ENCODE measurements around the gene KIF1A.

Gene KIF1A

GRCh38 chr2:240714747-240715725 lies 105.0 kb downstream of the KIF1A start:
- TF ChIP-seq CTCF (IDR thresholded peaks at IDR 0.05; ENCODE audit: low read depth, low read length): no peak
- no peak overlapping the region for H3K4me3 ChIP-seq (ENCODE audit: low read depth, low read length)
- no peaks in the 10 kb centered on the region for H3K36me3 ChIP-seq
- H3K27me3 ChIP-seq: no peaks in the 10 kb centered on the region
- H3K9me3 ChIP-seq: no peaks in the 10 kb centered on the region
- no peak for DNase-seq
- H3K4me1 ChIP-seq: no peaks in the 10 kb centered on the region

- no peak for DNase-seq
- no peaks in the 10 kb centered on the region for H3K36me3 ChIP-seq
- no peak overlapping the region for H3K4me3 ChIP-seq (ENCODE audit: low read depth, low read length)
- no peak for TF ChIP-seq CTCF (IDR thresholded peaks at IDR 0.05; ENCODE audit: low read depth, low read length)
- no peaks in the 10 kb centered on the region for H3K9me3 ChIP-seq
- no peaks in the 10 kb centered on the region for H3K4me1 ChIP-seq
- no peaks in the 10 kb centered on the region for H3K27me3 ChIP-seq
These were observed 105.9 kb downstream of the KIF1A start for GRCh38 chr2:240713928-240714746.

- DNase-seq: no peak
- Histone ChIP-seq H3K4me1 (no peaks in the 10 kb centered on the region), H3K36me3 (no peaks in the 10 kb centered on the region), H3K4me3 (ENCODE audit: low read depth, low read length) (no peak overlapping the region), H3K27me3 (no peaks in the 10 kb centered on the region), H3K9me3 (no peaks in the 10 kb centered on the region)
- TF ChIP-seq CTCF (IDR thresholded peaks at IDR 0.05; ENCODE audit: low read depth, low read length): no peak
These were observed 106.7 kb downstream of the KIF1A start for GRCh38 chr2:240713071-240713927.

- Histone ChIP-seq H3K4me1 (no peaks in the 10 kb centered on the region), H3K9me3 (no peaks in the 10 kb centered on the region), H3K36me3 (no peaks in the 10 kb centered on the region), H3K4me3 (ENCODE audit: low read depth, low read length) (no peak overlapping the region), H3K27me3 (no peaks in the 10 kb centered on the region)
- TF ChIP-seq CTCF (IDR thresholded peaks at IDR 0.05; ENCODE audit: low read depth, low read length): no peak
- DNase-seq: no peak
These were observed 107.9 kb downstream of the KIF1A start for GRCh38 chr2:240712121-240712520.

GRCh38 chr2:240711701-240712100 lies 108.3 kb downstream of the KIF1A start:
- Histone ChIP-seq H3K9me3 (no peaks in the 10 kb centered on the region), H3K4me3 (ENCODE audit: low read depth, low read length) (no peak overlapping the region), H3K27me3 (no peaks in the 10 kb centered on the region), H3K4me1 (no peaks in the 10 kb centered on the region), H3K36me3 (no peaks in the 10 kb centered on the region)
- DNase-seq: no peak
- no peak for TF ChIP-seq CTCF (IDR thresholded peaks at IDR 0.05; ENCODE audit: low read depth, low read length)
